NCI-H2029 treated with DMSO at 0.1 percent for 48 hours (cell line): Measurements from ENCODE around the gene SERAC1.
A peak's percentile ranks its signal among the peaks of the same experiment; 100 is the strongest.

Experiments
- DNase-seq: peaks from one replicate; lab custom pipeline; 2025; lab: John Stamatoyannopoulos, UW

Gene SERAC1

GRCh38 chr6:158078320-158078719 lies 89.7 kb downstream of the SERAC1 start:
- DNase-seq: no peak

- DNase-seq: no peak
These were observed 90.4 kb downstream of the SERAC1 start for GRCh38 chr6:158077676-158078075.

DNA sequence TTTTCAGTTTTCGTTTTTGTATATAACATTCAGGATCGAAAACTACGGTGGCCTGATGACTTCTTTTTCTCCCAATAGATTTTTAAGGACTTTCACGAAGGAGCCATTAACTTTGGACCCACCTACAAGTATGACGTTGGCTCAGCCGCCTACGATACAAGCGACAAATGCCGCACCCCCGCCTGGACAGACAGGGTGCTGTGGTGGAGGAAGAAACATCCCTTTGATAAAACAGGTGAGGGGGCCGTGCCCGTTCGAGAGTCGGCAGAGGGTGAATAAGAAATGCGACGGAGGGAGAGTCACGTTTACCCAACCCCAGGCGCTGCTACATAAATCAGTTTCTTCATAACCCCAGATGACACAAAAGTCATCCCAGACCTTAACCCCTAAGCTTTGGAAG lies 91.5 kb downstream of the SERAC1 start:
- DNase-seq: no peak

DNA sequence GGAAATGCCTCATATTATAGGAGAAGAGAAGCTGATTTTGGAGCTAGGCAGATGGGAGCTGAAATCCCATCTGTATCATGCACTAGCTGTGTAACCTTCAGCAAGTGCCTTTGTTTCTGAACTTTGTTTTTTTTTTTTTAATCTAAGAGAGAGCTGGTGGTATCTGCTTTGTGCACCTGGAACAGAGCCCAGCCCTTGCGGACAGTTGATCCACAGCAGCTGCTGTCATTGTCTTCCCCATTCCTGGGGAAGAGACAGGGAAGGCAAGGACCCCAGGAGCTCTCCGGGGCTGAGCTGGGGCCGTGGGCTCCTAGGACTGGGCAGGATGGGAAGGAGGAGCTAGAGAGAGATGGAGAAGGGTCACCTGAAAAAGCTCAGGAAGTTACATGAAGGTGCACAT lies 94.3 kb downstream of the SERAC1 start:
- DNase-seq: peak; percentile 6

DNA sequence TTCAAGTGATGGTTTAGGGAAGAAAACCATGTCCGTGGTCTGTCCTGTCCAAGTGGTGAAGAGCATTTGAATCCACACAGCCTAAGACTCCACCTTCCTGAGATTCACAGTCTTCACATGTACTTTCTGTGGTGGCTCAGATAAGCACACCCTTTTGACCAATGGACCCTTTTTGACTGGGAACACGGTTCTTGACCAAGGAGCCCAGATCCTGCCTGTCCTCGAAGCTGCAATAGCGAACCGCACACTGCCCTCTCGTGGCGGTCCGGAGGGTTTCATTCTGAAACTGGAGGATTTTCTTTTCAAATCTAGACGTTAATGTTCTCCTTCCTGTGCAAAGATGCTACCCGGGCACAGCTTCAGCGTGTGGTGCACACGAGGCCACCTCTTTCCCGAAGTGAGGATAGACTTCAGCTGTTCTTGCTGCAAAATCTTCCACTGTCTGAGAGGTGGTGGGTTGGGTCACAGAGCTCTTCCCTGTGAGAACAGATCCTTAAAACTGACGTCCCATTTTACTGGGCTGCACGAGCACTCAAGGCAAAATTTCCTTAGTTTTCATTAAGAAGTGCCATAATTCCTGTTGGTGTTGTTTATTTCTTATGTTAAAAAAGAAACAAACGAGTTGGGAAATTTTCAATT lies 95.9 kb downstream of the SERAC1 start:
- peak; percentile 35 for DNase-seq

- no peak for DNase-seq
These were observed 96.7 kb downstream of the SERAC1 start for GRCh38 chr6:158071121-158072082.

DNA sequence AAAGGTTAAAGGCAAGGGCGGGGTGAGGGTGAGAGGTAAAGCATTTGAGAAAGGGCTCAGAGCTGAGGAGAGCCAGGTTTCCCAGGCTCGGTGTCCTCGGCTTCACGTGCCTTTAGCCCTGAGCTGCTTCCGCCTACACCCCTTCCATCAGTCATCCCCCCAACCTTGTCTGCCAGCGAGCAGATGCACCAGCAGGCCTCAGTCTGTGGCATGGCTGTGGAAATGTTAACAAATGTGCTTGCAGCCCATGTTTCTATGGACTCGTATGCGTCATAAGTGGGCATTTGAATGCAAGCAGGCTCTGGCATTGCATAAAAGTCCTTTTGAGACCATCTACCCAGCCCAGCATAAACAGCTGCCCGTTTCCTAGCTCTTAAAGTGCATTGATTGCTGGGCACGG lies 97.5 kb downstream of the SERAC1 start:
- DNase-seq: no peak

- DNase-seq: no peak
These were observed 98.3 kb downstream of the SERAC1 start for GRCh38 chr6:158069800-158070195.

- DNase-seq: no peak
These were observed 98.9 kb downstream of the SERAC1 start for GRCh38 chr6:158068893-158069799.

- no peak for DNase-seq
These were observed 99.7 kb downstream of the SERAC1 start for GRCh38 chr6:158068156-158068892.

DNA sequence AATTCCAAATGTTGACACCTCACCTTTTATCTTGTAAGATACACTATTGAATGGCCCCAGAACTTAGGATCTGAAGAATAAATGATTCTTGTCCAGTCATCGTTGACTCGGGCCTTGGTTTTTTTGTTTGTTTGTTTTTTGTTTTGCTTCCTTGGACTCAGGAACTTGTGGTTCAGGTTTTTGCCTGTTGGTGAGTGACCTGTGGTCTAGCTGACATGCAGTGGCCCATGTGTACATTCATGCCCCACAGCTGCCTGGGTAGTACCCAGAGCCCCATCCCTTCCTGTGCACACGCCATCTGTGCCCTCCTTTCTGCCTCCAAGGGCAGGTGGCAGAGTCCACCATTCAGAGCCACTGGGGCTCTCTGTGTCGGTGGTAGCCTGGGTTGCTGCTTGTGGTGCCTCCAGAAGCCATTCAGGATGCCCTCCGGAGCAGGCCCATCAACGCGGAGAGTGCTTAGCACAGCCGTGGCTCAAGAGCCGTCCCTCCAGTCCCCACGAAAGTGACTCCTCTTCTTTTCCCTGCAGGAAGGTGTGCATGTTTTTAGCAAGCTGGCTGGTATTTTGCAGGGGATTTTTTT lies 100.5 kb downstream of the SERAC1 start:
- DNase-seq: no peak

DNA sequence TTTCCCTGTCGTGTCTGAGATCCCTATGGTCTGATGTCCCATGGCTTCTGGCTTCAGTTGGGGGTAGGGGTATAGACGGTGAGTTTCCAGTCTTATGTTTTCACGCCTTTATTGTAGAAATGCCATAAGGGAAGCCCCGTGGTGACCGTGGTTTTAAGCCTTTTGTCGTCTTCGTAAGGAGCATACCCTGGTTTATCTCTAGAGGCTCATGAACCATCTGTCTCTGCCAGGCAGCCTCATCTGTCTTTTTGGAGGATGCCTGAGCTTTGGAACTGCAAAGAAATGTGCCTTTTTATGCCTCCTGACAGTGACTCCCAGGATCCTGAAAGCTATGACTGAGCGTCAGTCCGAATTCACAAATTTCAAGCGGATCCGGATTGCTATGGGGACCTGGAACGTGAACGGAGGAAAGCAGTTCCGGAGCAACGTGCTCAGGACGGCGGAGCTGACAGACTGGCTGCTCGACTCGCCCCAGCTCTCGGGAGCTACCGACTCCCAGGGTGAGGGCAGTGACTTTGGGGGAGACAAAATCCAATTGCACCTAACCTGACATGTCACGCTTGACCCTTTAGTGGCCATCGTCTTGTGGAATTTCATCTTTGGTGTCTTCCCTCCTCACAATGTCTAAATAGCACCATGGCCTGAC lies 101.8 kb downstream of the SERAC1 start:
- DNase-seq: no peak

DNA sequence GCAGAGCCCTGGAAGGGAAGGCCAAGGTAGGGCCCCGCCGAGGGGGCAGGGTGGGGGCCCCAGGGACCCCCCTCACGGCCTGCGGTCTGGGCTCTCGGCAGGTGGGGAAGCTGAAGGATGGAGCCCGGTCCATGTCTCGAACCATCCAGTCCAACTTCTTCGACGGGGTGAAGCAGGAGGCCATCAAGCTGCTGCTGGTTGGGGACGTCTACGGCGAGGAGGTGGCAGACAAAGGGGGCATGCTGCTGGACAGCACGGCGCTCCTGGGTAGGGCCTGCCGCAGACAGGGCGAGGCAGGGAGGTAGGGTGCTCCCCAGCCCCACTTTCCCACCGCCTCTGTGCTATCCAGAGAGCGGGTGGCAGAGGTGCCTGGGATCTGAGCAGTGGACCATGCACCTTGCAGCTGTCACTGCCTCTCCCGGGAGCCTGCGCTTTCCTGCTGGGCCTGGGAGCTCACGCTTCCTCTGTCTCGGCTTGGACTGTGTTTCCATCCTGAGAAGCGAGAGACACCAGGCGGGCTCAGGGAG lies 103.3 kb downstream of the SERAC1 start:
- DNase-seq: no peak

- no peak for DNase-seq
These were observed 104.3 kb downstream of the SERAC1 start for GRCh38 chr6:158063736-158064135.

DNA sequence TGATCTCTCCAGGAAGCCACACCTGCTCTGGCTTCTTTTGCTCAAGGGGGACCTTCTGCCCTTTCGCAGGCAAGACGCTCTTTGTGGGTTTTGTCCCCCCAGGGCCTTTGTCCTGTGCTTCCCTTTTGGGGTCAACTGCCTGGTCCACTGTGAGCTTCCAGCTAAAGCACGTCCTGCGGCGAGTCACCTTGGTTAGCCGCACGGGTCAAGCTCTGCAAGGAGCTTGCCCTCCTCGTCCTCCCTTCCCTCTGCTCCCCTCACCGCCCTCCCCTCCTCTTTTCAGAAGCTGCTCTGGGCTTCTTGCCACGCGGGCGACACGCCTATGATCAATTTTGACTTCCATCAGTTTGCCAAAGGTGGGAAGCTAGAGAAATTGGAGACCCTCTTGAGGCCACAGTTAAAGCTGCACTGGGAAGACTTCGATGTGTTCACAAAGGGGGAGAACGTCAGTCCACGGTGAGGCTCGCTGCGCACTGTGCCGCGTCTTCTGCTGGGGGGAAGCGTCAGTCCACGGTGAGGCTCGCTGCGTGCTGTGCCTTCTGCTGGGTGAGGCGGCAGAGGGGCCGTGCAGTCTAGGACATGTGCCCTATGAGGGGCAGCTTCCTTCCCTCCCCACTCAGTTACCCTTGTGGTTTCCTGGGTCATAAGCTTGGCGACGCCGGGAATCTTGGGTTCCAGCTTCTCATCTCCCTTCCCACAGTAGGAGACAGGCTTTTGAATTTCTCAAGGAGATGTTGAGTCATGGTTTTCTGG lies 106.2 kb downstream of the SERAC1 start:
- DNase-seq: no peak

DNA sequence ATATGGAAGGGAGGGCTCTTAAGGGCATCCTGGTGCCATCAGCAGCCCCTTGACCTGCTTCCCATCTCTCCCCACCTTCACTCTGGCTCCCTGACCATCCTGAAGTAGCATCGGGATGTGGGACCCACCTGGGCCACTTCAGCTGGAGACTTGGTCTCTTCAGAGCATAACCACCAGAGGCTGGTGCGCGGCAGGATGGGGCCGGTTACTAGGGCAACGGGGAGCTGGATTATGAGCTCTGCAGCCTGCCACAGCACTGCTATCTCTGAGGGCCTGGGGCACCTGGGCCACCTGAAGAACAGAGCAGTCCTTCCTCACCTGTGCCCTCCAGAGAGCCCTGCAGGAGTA lies 106.7 kb downstream of the SERAC1 start:
- no peak for DNase-seq

GRCh38 chr6:158060455-158061360 lies 107.4 kb downstream of the SERAC1 start:
- peak; percentile 81 for DNase-seq
